Immature natural killer cell (primary cell): ENCODE results near the gene DDX31. TPM values are rescaled to one million over a fixed set of nuclear protein-coding genes. Genes with fewer than 3 reads are reported as not detected.

Experiments
- DNase-seq, 3 donors: peaks; one replicate each; pipeline ENCODE4 v3.0.0; 2022; ENCODE audit warnings: mixed read lengths in 1 of 3
- H3K27ac Mint-ChIP-seq, 6 donors: one replicate each; pipeline ENCODE4 v1.8.0; 2020; ENCODE audit warnings: mixed read lengths in 6 of 6, mild to moderate bottlenecking in 5 of 6, inconsistent platforms in 4 of 6, moderate library complexity in 3 of 6
- H3K27me3 Mint-ChIP-seq, 3 donors: one replicate each; pipeline ENCODE4 v1.8.0; 2020 to 2021; ENCODE audit warnings: low read depth in 3 of 3, mild to moderate bottlenecking in 3 of 3, mixed read lengths in 3 of 3, moderate library complexity in 3 of 3, inconsistent platforms in 1 of 3
- H3K36me3 Mint-ChIP-seq, 3 donors: one replicate each; pipeline ENCODE4 v1.8.0; 2020; ENCODE audit warnings: mixed read lengths in 3 of 3, inconsistent platforms in 2 of 3, mild to moderate bottlenecking in 2 of 3
- H3K4me1 Mint-ChIP-seq, 2 donors: one replicate each; pipeline ENCODE4 v1.8.0; 2020; ENCODE audit warnings: inconsistent platforms in 2 of 2, mild to moderate bottlenecking in 2 of 2, mixed read lengths in 2 of 2, moderate library complexity in 1 of 2
- H3K4me3 Mint-ChIP-seq, 5 donors: one replicate each; pipeline ENCODE4 v1.8.0; 2020; ENCODE audit warnings: mild to moderate bottlenecking in 5 of 5, mixed read lengths in 5 of 5, inconsistent platforms in 3 of 5, moderate library complexity in 3 of 5
- H3K9me3 Mint-ChIP-seq, 6 donors: one replicate each; pipeline ENCODE4 v1.8.0; 2020; ENCODE audit warnings: mild to moderate bottlenecking in 6 of 6, mixed read lengths in 6 of 6, inconsistent platforms in 4 of 6, moderate library complexity in 3 of 6
- polyA plus RNA-seq, 3 donors: library from polyadenylated mRNA; unstranded; fragments of 300-500 nt; fragmentation: Illumina TruSeq; gene quantifications; one replicate each; pipeline ENCODE4 v1.2.3, GENCODE V29; 2021

DDX31 gene
- polyA plus RNA-seq, 3 donors from 2014 or later: 2.1 to 6.4 (median 4.1) TPM

- Mint-ChIP-seq H3K4me1 (peaks cover 0 to 2% of the 10 kb centered on the region in 2 donors), H3K27me3 (peaks cover 9 to 18% (median 17%) of the 10 kb centered on the region in 3 donors), H3K4me3 (no peak overlapping the region), H3K36me3 (peaks cover 17 to 41% (median 27%) of the 10 kb centered on the region in 3 donors), H3K27ac (no peak overlapping the region), H3K9me3 (peaks cover 0 to 2% (median 0%) of the 10 kb centered on the region in 6 donors)
- DNase-seq: no peak
These were observed 78.0 kb downstream of the DDX31 start for GRCh38 chr9:132591751-132592314.

GRCh38 chr9:132591244-132591643 is 78.5 kb downstream of the DDX31 start:
- Mint-ChIP-seq H3K36me3 (peaks cover 12 to 36% (median 22%) of the 10 kb centered on the region in 3 donors), H3K27ac (no peak overlapping the region), H3K4me1 (peaks cover 0 to 2% of the 10 kb centered on the region in 2 donors), H3K4me3 (no peak overlapping the region), H3K27me3 (peaks cover 14 to 20% (median 17%) of the 10 kb centered on the region in 3 donors), H3K9me3 (peaks cover 0 to 2% (median 0%) of the 10 kb centered on the region in 6 donors)
- no peak for DNase-seq

- Mint-ChIP-seq H3K4me3 (no peak overlapping the region), H3K27ac (no peak overlapping the region), H3K4me1 (peaks cover 0 to 2% of the 10 kb centered on the region in 2 donors)
These were observed 79.2 kb downstream of the DDX31 start for GRCh38 chr9:132590318-132591182.

GRCh38 chr9:132590037-132590317 is 79.8 kb downstream of the DDX31 start:
- peaks cover 0 to 2% of the 10 kb centered on the region in 2 donors for H3K4me1 Mint-ChIP-seq
- H3K4me3 Mint-ChIP-seq: no peak overlapping the region
- DNase-seq: no peak
- peaks cover 0 to 2% (median 0%) of the 10 kb centered on the region in 6 donors for H3K9me3 Mint-ChIP-seq
- H3K36me3 Mint-ChIP-seq: peaks cover 5 to 27% (median 13%) of the 10 kb centered on the region in 3 donors
- peaks cover 21 to 29% (median 24%) of the 10 kb centered on the region in 3 donors for H3K27me3 Mint-ChIP-seq
- H3K27ac Mint-ChIP-seq: no peak overlapping the region

More at GRCh38 chr9:132590318-132591182, 79.2 kb downstream of the DDX31 start:
- H3K27me3 Mint-ChIP-seq: peaks cover 18 to 24% (median 22%) of the 10 kb centered on the region in 3 donors
- H3K36me3 Mint-ChIP-seq: peaks cover 5 to 29% (median 15%) of the 10 kb centered on the region in 3 donors
- no peak for DNase-seq
- peaks cover 0 to 2% (median 0%) of the 10 kb centered on the region in 6 donors for H3K9me3 Mint-ChIP-seq

- DNase-seq: no peak
These were observed 80.4 kb downstream of the DDX31 start for GRCh38 chr9:132589148-132590036.

GRCh38 chr9:132588501-132589147 is 81.2 kb downstream of the DDX31 start:
- peaks cover 0 to 2% of the 10 kb centered on the region in 2 donors for H3K4me1 Mint-ChIP-seq
- H3K36me3 Mint-ChIP-seq: peaks cover 5 to 15% (median 11%) of the 10 kb centered on the region in 3 donors
- H3K27ac Mint-ChIP-seq: peak overlapping the region in 1 of 6 donors; percentile 64
- no peak for DNase-seq
- peaks cover 0 to 2% (median 0%) of the 10 kb centered on the region in 6 donors for H3K9me3 Mint-ChIP-seq
- peaks cover 22 to 36% (median 31%) of the 10 kb centered on the region in 3 donors for H3K27me3 Mint-ChIP-seq
- H3K4me3 Mint-ChIP-seq: no peak overlapping the region

More at GRCh38 chr9:132589148-132590036, 80.4 kb downstream of the DDX31 start:
- H3K4me1 Mint-ChIP-seq: peaks cover 0 to 2% of the 10 kb centered on the region in 2 donors
- H3K27me3 Mint-ChIP-seq: peaks cover 21 to 35% (median 30%) of the 10 kb centered on the region in 3 donors
- H3K27ac Mint-ChIP-seq: no peak overlapping the region
- H3K36me3 Mint-ChIP-seq: peaks cover 5 to 21% (median 11%) of the 10 kb centered on the region in 3 donors
- peaks cover 0 to 2% (median 0%) of the 10 kb centered on the region in 6 donors for H3K9me3 Mint-ChIP-seq
- H3K4me3 Mint-ChIP-seq: no peak overlapping the region

GRCh38 chr9:132588098-132588497 is 81.7 kb downstream of the DDX31 start:
- Mint-ChIP-seq H3K4me1 (peaks cover 0 to 4% of the 10 kb centered on the region in 2 donors), H3K4me3 (peak overlapping the region in 1 of 5 donors; percentile 52), H3K27me3 (peaks cover 24 to 39% (median 35%) of the 10 kb centered on the region in 3 donors), H3K9me3 (peaks cover 0 to 5% (median 0%) of the 10 kb centered on the region in 6 donors), H3K27ac (peak overlapping the region in 1 of 6 donors; percentile 64), H3K36me3 (peaks cover 5 to 10% (median 6%) of the 10 kb centered on the region in 3 donors)
- no peak for DNase-seq

GRCh38 chr9:132587592-132587955 is 82.2 kb downstream of the DDX31 start:
- Mint-ChIP-seq H3K9me3 (peaks cover 0 to 6% (median 0%) of the 10 kb centered on the region in 6 donors), H3K27ac (peak overlapping the region in 1 of 6 donors; percentile 64)

GRCh38 chr9:132586830-132587591 is 82.8 kb downstream of the DDX31 start:
- Mint-ChIP-seq H3K4me3 (no peak overlapping the region), H3K4me1 (peaks cover under 1 to 4% of the 10 kb centered on the region in 2 donors), H3K27me3 (peaks cover 30 to 39% (median 37%) of the 10 kb centered on the region in 3 donors), H3K36me3 (peaks cover 0 to 4% (median 2%) of the 10 kb centered on the region in 3 donors), H3K27ac (no peak overlapping the region), H3K9me3 (peaks cover 0 to 6% (median 0%) of the 10 kb centered on the region in 6 donors)
- no peak for DNase-seq

More at GRCh38 chr9:132587592-132587955, 82.2 kb downstream of the DDX31 start:
- H3K36me3 Mint-ChIP-seq: peaks cover 3 to 6% (median 4%) of the 10 kb centered on the region in 3 donors
- H3K4me3 Mint-ChIP-seq: no peak overlapping the region
- H3K27me3 Mint-ChIP-seq: peaks cover 27 to 38% (median 36%) of the 10 kb centered on the region in 3 donors
- DNase-seq: no peak
- peaks cover 0 to 4% of the 10 kb centered on the region in 2 donors for H3K4me1 Mint-ChIP-seq

GRCh38 chr9:132585954-132586829 is 83.6 kb downstream of the DDX31 start:
- no peak for DNase-seq
- Mint-ChIP-seq H3K4me1 (peaks cover 9 to 10% of the 10 kb centered on the region in 2 donors), H3K36me3 (peaks cover 0 to 4% (median 0%) of the 10 kb centered on the region in 3 donors), H3K4me3 (peak overlapping the region in 1 of 5 donors; percentile 7), H3K27ac (no peak overlapping the region), H3K27me3 (peaks cover 36 to 45% (median 43%) of the 10 kb centered on the region in 3 donors), H3K9me3 (peaks cover 0 to 8% (median 0%) of the 10 kb centered on the region in 6 donors)
